ENCODE measurements around the gene PHACTR1. TPM values are rescaled to one million over a fixed set of nuclear protein-coding genes. Genes with fewer than 3 reads are reported as not detected.

PHACTR1 gene
- total RNA-seq, 1 donor from 2014 or later = 8.4 TPM

DNA sequence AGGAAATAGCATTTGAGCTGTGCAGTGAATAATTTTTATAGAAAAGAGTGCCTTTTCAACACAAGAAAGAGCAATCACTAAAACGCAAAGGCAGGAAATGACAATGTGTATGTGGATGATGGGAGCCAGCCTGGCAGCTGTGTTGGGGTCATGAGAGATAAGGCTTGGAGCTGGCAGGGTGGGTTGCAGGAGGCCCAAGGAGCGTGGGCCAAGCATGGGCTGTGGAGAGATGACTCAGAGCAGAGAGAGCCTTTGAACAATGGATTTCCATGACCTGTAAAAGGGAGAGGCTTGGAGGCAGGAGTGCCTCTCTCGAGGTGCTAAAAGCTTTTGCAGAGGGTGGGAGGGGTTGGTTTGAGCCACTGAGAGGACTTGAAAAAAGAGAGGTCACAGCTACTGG, 618.4 kb downstream of the PHACTR1 start:
- Histone ChIP-seq H3K27ac (no peak overlapping the region), H3K4me3 (no peak overlapping the region), H3K4me1 (no peaks in the 10 kb centered on the region), H3K9me3 (no peaks in the 10 kb centered on the region), H3K27me3 (no peaks in the 10 kb centered on the region), H3K36me3 (no peaks in the 10 kb centered on the region)
- TF ChIP-seq, protein P1, sequence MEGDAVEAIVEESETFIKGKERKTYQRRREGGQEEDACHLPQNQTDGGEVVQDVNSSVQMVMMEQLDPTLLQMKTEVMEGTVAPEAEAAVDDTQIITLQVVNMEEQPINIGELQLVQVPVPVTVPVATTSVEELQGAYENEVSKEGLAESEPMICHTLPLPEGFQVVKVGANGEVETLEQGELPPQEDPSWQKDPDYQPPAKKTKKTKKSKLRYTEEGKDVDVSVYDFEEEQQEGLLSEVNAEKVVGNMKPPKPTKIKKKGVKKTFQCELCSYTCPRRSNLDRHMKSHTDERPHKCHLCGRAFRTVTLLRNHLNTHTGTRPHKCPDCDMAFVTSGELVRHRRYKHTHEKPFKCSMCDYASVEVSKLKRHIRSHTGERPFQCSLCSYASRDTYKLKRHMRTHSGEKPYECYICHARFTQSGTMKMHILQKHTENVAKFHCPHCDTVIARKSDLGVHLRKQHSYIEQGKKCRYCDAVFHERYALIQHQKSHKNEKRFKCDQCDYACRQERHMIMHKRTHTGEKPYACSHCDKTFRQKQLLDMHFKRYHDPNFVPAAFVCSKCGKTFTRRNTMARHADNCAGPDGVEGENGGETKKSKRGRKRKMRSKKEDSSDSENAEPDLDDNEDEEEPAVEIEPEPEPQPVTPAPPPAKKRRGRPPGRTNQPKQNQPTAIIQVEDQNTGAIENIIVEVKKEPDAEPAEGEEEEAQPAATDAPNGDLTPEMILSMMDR (IDR thresholded peaks at IDR 0.05) = no peak
- DNase-seq (ENCODE audit: low spot score in 2 of 2) = no peak
- intact Hi-C loops (cut with DNase I) = loop anchor here (5.0 to 10.0 kb wide), 2 partner anchors 77 to 480 kb away; partner anchors contain the start of gene MCUR1

DNA sequence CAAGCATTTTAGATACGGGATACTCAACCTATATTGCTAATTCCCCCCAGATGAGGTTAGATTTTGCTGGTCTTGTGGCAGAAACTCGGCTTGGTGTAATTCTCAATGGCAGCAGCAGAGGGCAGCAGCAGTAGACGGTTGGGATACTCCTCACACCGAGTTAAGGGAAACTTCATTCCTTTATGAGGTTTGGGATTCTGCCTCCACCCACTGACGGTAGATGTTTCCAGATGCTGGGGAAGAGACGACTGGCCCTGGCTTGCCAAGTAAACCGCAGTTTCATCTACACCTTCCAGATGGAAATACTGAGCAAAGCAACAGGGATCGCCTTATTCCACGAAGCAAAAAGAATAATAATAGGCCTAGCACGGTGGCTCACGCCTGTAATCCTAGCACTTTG, 620.0 kb downstream of the PHACTR1 start:
- peak; percentile 14 to 80 for DNase-seq (ENCODE audit: low spot score in 2 of 2)
- intact Hi-C loops (cut with DNase I) = loop anchor here (1.0 to 10.0 kb wide), 5 partner anchors 76 to 730 kb away; partner anchors contain the start of gene MCUR1
- Histone ChIP-seq H3K4me3 (no peak overlapping the region), H3K27me3 (no peaks in the 10 kb centered on the region), H3K9me3 (peaks cover 0 to 3% of the 10 kb centered on the region in 2 donors), H3K4me1 (no peaks in the 10 kb centered on the region), H3K27ac (no peak overlapping the region), H3K36me3 (no peaks in the 10 kb centered on the region)
- TF ChIP-seq, protein P1 (IDR thresholded peaks at IDR 0.05) = peak; percentile 84 to 96 (median 91)

DNA sequence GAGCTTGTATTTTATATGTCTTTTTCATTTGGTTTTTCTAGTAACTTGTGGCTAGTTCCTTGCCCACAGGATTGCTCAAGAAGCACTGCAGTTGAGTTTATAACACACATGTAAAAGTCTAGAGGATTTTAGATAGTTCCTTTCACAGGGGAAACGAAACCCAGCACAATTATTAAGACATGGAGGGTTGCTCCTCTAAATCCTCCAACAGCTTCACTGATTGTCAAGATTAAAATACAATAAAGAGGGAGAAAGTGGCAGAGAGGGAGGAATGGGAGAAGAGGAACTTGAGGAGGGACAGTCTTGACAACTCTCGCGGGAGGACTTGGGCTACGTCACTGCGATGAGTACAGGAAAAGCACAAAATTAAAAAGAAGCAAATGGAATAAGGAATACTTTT, 621.5 kb downstream of the PHACTR1 start:
- no peaks in the 10 kb centered on the region for H3K4me1 ChIP-seq
- H3K9me3 ChIP-seq = peaks cover 0 to 8% of the 10 kb centered on the region in 2 donors
- DNase-seq (ENCODE audit: low spot score in 2 of 2) = no peak
- H3K27ac ChIP-seq = no peak overlapping the region
- H3K27me3 ChIP-seq = no peaks in the 10 kb centered on the region
- H3K36me3 ChIP-seq = no peaks in the 10 kb centered on the region
- intact Hi-C loops (cut with DNase I) = loop anchor here (5.0 to 10.0 kb wide), 2 partner anchors 74 to 477 kb away; partner anchors contain the start of gene MCUR1
- H3K4me3 ChIP-seq = no peak overlapping the region
- TF ChIP-seq, protein P1 (IDR thresholded peaks at IDR 0.05) = no peak

All from ascending aorta (tissue), 2 donors.